Neural cell (in vitro differentiated cells): ENCODE data around the gene ZNF729. TPM values are rescaled to one million over a fixed set of nuclear protein-coding genes. Genes with fewer than 3 reads are reported as not detected.
"Not testable (repeated sequence)": the region's sequence is repeated elsewhere in the genome, so short reads cannot be mapped to it uniquely, and the experiment has no call there.

Experiments
- H2AFZ ChIP-seq: fragments of 200-600, 300-800 bp; sonication (generic), shearing (Covaris generic); 2 replicates; pipeline ENCODE4 v1.6.0; 2014; ENCODE audit warnings: low read depth, mild to moderate bottlenecking, antibody characterized with exemption, low read length, moderate library complexity
- H3F3A ChIP-seq: fragments of 200-600 bp; shearing (Covaris generic); 2 replicates; pipeline ENCODE4 v1.6.1; 2016; ENCODE audit warnings: mild to moderate bottlenecking, moderate library complexity, mixed read lengths, antibody characterized with exemption, low read length; ENCODE audit not compliant: insufficient read depth, poor library complexity, severe bottlenecking
- H3K27ac ChIP-seq: fragments of 200-600, 300-800 bp; sonication (generic), shearing (Covaris generic); 2 replicates; pipeline ENCODE4 v1.5.1; 2014; ENCODE audit warnings: mild to moderate bottlenecking, low read length, moderate library complexity
- H3K27me3 ChIP-seq: fragments of 300-800, 200-600 bp; sonication (generic), shearing (Covaris generic); 2 replicates; pipeline ENCODE4 v1.6.0; 2014; ENCODE audit warnings: mild to moderate bottlenecking, low read depth, low read length, moderate library complexity; ENCODE audit not compliant: insufficient read depth
- H3K36me3 ChIP-seq: fragments of 300-800, 200-600 bp; sonication (generic), shearing (Covaris generic); 2 replicates; pipeline ENCODE4 v1.5.1; 2014; ENCODE audit warnings: mild to moderate bottlenecking, antibody characterized with exemption, low read length, moderate library complexity; ENCODE audit not compliant: insufficient read depth
- H3K4me2 ChIP-seq: fragments of 300-800, 200-600 bp; sonication (generic), shearing (Covaris generic); 2 replicates; pipeline ENCODE4 v1.6.0; 2014; ENCODE audit warnings: mild to moderate bottlenecking, low read length
- H3K4me3 ChIP-seq: fragments of 300-800, 200-600 bp; sonication (generic), shearing (Covaris generic); 2 replicates; pipeline ENCODE4 v1.5.1; 2014; ENCODE audit warnings: mild to moderate bottlenecking, low read length, moderate library complexity
- H3K79me2 ChIP-seq: fragments of 200-600 bp; shearing (Covaris generic); replicated peaks from 2 replicates; pipeline ENCODE4 v1.6.0; 2014; ENCODE audit warnings: mild to moderate bottlenecking, low read length, moderate library complexity; ENCODE audit not compliant: insufficient read depth
- H3K9ac ChIP-seq: fragments of 300-800, 200-600 bp; sonication (generic), shearing (Covaris generic); 2 replicates; pipeline ENCODE4 v1.6.1; 2016; ENCODE audit warnings: mild to moderate bottlenecking, low read length, mixed read lengths
- H3K9me2 ChIP-seq: fragments of 200-600 bp; shearing (Covaris generic); 2 replicates; pipeline ENCODE4 v1.6.1; 2016; ENCODE audit warnings: mild to moderate bottlenecking, low read length, mixed read lengths; ENCODE audit not compliant: insufficient read depth
- H3K9me3 ChIP-seq: fragments of 200-600, 300-800 bp; sonication (generic), shearing (Covaris generic); 2 replicates; pipeline ENCODE4 v1.6.1; 2016; ENCODE audit warnings: mild to moderate bottlenecking, mixed run types, low read length, moderate library complexity, mixed read lengths
- H4K20me1 ChIP-seq: fragments of 200-600 bp; shearing (Covaris generic); 2 replicates; pipeline ENCODE4 v1.6.1; 2016; ENCODE audit warnings: mild to moderate bottlenecking, mixed run types; ENCODE audit not compliant: insufficient read depth
- EP300 ChIP-seq: fragments of 450-650 bp; conservative IDR thresholded peaks from 2 replicates; pipeline ENCODE4 v1.6.1; 2014; ENCODE audit warnings: antibody characterized with exemption, mild to moderate bottlenecking, moderate library complexity; ENCODE audit not compliant: poor library complexity, severe bottlenecking
- EZH2 ChIP-seq: fragments of 200-600, 300-800 bp; shearing (Covaris generic), sonication (generic); IDR thresholded peaks from 2 replicates; pipeline ENCODE4 v1.6.1; 2014; ENCODE audit warnings: antibody characterized with exemption, low read length, borderline replicate concordance, mild to moderate bottlenecking; ENCODE audit not compliant: insufficient read depth, poor library complexity, severe bottlenecking
- MXI1 ChIP-seq: fragments of 450-650 bp; conservative IDR thresholded peaks from 2 replicates; pipeline ENCODE4 v1.6.1; 2014; ENCODE audit warnings: antibody characterized with exemption, mild to moderate bottlenecking; ENCODE audit not compliant: poor library complexity, severe bottlenecking
- POLR2AphosphoS5 ChIP-seq: IDR thresholded peaks from 2 replicates; pipeline ENCODE4 v1.6.1; 2012
- RAD21 ChIP-seq: fragments of 450-650 bp; conservative IDR thresholded peaks from 2 replicates; pipeline ENCODE4 v1.6.1; 2014; ENCODE audit warnings: antibody characterized with exemption, mild to moderate bottlenecking, moderate library complexity
- SMC3 ChIP-seq: fragments of 450-650 bp; conservative IDR thresholded peaks from 2 replicates; pipeline ENCODE4 v1.6.1; 2014; ENCODE audit warnings: antibody characterized with exemption, mild to moderate bottlenecking, moderate library complexity; ENCODE audit not compliant: poor library complexity
- TAF1 ChIP-seq: IDR thresholded peaks from 2 replicates; pipeline ENCODE4 v1.6.1; 2012; ENCODE audit warnings: low read depth
- polyA plus RNA-seq: library from polyadenylated mRNA; depleted of rRNA; stranded (reverse); fragments of >200 nt; gene quantifications from 2 replicates; pipeline ENCODE4 v1.2.3, GENCODE V29; 2014
- TF ChIP-seq, protein P1 (sequence below): fragments of 450-650 bp; IDR thresholded peaks from 2 replicates; pipeline ENCODE4 v1.5.1; 2014; ENCODE audit warnings: antibody characterized with exemption, mild to moderate bottlenecking, moderate library complexity; ENCODE audit not compliant: poor library complexity, severe bottlenecking
- TF ChIP-seq, protein P2 (sequence below): IDR thresholded peaks from 2 replicates; pipeline ENCODE4 v1.6.1; 2012; ENCODE audit warnings: borderline replicate concordance

ZNF729 gene
- polyA plus RNA-seq, 1 donor from 2014 or later: 0.09 TPM

DNA sequence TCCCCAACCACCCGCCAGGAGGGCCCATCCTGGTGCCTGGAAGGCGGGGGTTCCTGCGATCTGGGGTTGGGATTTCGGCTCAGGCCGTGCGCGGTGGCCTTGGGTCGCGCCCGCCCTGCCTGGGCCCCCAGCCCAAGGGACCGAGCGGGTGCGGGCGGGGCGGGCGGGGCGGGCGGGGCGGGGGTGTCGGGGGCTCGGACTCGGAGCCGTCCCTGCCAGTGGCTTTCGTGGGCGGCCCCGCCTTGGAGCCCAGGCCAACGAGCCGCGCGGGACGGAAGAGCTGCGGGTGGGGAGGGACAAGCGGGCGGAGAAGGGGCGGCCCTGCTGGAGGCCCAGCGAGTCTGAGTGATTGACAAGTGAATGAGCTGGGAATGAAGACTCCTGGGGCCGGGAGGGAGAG, 24.6 kb upstream of the ZNF729 start:
- Histone ChIP-seq H3K27ac (no peak overlapping the region), H3K9me2 (no peaks in the 10 kb centered on the region), H2AFZ (no peak overlapping the region), H3K9ac (no peak overlapping the region), H3K4me3 (no peak overlapping the region), H3K27me3 (no peaks in the 10 kb centered on the region), H4K20me1 (no peaks in the 10 kb centered on the region), H3K79me2 (no peaks in the 10 kb centered on the region), H3K36me3 (no peaks in the 10 kb centered on the region), H3K9me3 (peaks cover 7% of the 10 kb centered on the region), H3K4me2 (no peak overlapping the region), H3F3A (no peaks in the 10 kb centered on the region)
- TF ChIP-seq, protein P1, sequence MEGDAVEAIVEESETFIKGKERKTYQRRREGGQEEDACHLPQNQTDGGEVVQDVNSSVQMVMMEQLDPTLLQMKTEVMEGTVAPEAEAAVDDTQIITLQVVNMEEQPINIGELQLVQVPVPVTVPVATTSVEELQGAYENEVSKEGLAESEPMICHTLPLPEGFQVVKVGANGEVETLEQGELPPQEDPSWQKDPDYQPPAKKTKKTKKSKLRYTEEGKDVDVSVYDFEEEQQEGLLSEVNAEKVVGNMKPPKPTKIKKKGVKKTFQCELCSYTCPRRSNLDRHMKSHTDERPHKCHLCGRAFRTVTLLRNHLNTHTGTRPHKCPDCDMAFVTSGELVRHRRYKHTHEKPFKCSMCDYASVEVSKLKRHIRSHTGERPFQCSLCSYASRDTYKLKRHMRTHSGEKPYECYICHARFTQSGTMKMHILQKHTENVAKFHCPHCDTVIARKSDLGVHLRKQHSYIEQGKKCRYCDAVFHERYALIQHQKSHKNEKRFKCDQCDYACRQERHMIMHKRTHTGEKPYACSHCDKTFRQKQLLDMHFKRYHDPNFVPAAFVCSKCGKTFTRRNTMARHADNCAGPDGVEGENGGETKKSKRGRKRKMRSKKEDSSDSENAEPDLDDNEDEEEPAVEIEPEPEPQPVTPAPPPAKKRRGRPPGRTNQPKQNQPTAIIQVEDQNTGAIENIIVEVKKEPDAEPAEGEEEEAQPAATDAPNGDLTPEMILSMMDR: no peak
- no peak for TF ChIP-seq MXI1
- TF ChIP-seq SMC3: no peak
- TF ChIP-seq, protein P2, sequence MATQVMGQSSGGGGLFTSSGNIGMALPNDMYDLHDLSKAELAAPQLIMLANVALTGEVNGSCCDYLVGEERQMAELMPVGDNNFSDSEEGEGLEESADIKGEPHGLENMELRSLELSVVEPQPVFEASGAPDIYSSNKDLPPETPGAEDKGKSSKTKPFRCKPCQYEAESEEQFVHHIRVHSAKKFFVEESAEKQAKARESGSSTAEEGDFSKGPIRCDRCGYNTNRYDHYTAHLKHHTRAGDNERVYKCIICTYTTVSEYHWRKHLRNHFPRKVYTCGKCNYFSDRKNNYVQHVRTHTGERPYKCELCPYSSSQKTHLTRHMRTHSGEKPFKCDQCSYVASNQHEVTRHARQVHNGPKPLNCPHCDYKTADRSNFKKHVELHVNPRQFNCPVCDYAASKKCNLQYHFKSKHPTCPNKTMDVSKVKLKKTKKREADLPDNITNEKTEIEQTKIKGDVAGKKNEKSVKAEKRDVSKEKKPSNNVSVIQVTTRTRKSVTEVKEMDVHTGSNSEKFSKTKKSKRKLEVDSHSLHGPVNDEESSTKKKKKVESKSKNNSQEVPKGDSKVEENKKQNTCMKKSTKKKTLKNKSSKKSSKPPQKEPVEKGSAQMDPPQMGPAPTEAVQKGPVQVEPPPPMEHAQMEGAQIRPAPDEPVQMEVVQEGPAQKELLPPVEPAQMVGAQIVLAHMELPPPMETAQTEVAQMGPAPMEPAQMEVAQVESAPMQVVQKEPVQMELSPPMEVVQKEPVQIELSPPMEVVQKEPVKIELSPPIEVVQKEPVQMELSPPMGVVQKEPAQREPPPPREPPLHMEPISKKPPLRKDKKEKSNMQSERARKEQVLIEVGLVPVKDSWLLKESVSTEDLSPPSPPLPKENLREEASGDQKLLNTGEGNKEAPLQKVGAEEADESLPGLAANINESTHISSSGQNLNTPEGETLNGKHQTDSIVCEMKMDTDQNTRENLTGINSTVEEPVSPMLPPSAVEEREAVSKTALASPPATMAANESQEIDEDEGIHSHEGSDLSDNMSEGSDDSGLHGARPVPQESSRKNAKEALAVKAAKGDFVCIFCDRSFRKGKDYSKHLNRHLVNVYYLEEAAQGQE: no peak
- TF ChIP-seq EP300: no peak
- no peak for TF ChIP-seq POLR2AphosphoS5
- TF ChIP-seq EZH2: no peak
- TF ChIP-seq TAF1: no peak
- TF ChIP-seq RAD21: no peak

DNA sequence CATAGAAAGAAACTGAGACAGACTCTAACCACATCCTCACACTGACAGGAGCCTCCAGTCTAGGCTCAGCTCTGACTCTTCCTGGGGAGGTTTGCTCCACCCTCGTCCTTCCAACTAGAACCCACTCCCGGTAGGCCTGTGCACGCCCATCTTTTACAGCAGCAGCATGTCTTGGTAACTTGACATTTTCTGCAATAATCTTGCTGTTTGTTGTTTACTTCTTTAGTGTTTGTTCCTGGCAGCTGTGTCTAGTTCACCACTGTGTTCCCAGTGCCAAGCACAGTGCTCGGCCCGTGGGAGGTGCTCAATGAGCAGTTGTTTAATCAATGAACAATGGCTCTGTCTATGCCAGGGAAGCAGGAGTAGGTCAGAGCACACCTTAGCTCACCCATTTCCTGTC, 23.1 kb upstream of the ZNF729 start:
- TF ChIP-seq EP300 (no peak), SMC3 (no peak), POLR2AphosphoS5 (no peak), MXI1 (no peak), RAD21 (no peak), EZH2 (no peak), TAF1 (no peak)
- TF ChIP-seq, protein P2: no peak
- TF ChIP-seq, protein P1: no peak
- Histone ChIP-seq H3K4me3 (no peak overlapping the region), H3K79me2 (no peaks in the 10 kb centered on the region), H4K20me1 (no peaks in the 10 kb centered on the region), H3K9ac (no peak overlapping the region), H3K27ac (no peak overlapping the region), H3K27me3 (no peaks in the 10 kb centered on the region), H3K4me2 (no peak overlapping the region), H3K36me3 (no peaks in the 10 kb centered on the region), H3F3A (no peaks in the 10 kb centered on the region), H3K9me2 (no peaks in the 10 kb centered on the region), H3K9me3 (peaks cover 8% of the 10 kb centered on the region), H2AFZ (no peak overlapping the region)

DNA sequence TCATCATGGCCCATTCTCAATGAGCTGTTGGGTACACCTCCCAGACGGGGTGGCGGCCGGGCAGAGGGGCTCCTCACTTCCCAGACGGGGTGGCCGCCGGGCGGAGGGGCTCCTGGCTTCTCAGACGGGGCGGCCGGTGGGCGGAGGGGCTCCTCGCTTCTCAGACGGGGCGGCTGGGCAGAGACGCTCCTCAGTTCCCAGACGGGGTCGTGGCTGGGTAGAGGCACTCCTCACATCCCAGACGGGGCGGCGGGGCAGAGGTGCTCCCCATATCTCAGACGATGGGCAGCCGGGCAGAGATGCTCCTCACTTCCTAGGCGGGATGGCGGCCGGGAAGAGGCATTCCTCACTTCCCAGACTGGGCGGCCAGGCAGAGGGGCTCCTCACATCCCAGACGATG, 35.3 kb downstream of the ZNF729 start:
- not testable (repeated sequence) for H3K27ac ChIP-seq, H3K36me3 ChIP-seq, H2AFZ ChIP-seq, H3K9me3 ChIP-seq, H4K20me1 ChIP-seq, H3K9ac ChIP-seq, H3F3A ChIP-seq, H3K79me2 ChIP-seq, H3K9me2 ChIP-seq, H3K4me3 ChIP-seq, H3K27me3 ChIP-seq, H3K4me2 ChIP-seq
